Spleen (tissue), 7 donors: ENCODE measurements around the gene TAOK3.

Source experiments
- CTCF ChIP-seq, 11 experiments: fragments of 200-600 bp in 7 of 11; fragments of 450-650 bp in 4 of 11; sonication (generic) in 4 of 11; IDR thresholded peaks in 8 of 11; conservative IDR thresholded peaks in 3 of 11; 1 replicate in 7 of 11; 2 replicates in 4 of 11; pipeline versions ENCODE4 v1.4.0 to v1.8.0; 2016 to 2021; ENCODE audit warnings: antibody characterized with exemption in 11 of 11, inconsistent platforms in 4 of 11, mild to moderate bottlenecking in 1 of 11
- POLR2A ChIP-seq, 3 donors: fragments of 450-650 bp; IDR thresholded peaks; one replicate each; pipeline ENCODE4 v1.5.1; 2017; ENCODE audit warnings: antibody characterized with exemption in 3 of 3, mild to moderate bottlenecking in 1 of 3
- donor health status: DM: no; HTN: no; CAD: no; lungs with moderate emphysema.
- donor health status: DM: no; HTN: no; CAD: no.
- donor health status: DM: no; HTN: no; CAD: no.

- TF ChIP-seq CTCF (IDR thresholded peaks at IDR 0.05 in 8 of 11, conservative IDR thresholded peaks at IDR 0.05 in 3 of 11) (no peak), POLR2A (IDR thresholded peaks at IDR 0.05) (no peak)
Measured at GRCh38 chr12:118328486-118329330, 44.0 kb downstream of the TAOK3 start.
